Colonic mucosa (tissue), 4 donors: ENCODE measurements around the gene KRT8. TPM values are rescaled to one million over a fixed set of nuclear protein-coding genes. Genes with fewer than 3 reads are reported as not detected.
A peak's percentile ranks its signal among the peaks of the same experiment; 100 is the strongest.

ENCODE experiments used
- DNase-seq: peaks from one replicate; pipeline ENCODE4 v3.0.0-alpha.2; 2020
- H3K27ac ChIP-seq: fragments of 200-600 bp; one replicate; pipeline ENCODE4 v1.8.0; 2021
- H3K27me3 ChIP-seq: fragments of 200-600 bp; one replicate; pipeline ENCODE4 v1.8.0; 2021
- H3K36me3 ChIP-seq: fragments of 200-600 bp; one replicate; pipeline ENCODE4 v1.8.0; 2021
- H3K4me1 ChIP-seq: fragments of 200-600 bp; one replicate; pipeline ENCODE4 v1.8.0; 2021; ENCODE audit warnings: mild to moderate bottlenecking
- H3K4me3 ChIP-seq: fragments of 200-600 bp; one replicate; pipeline ENCODE4 v1.8.0; 2021
- H3K9ac ChIP-seq, 2 donors: one replicate each; pipeline ENCODE4 v1.7.0; 2013; ENCODE audit warnings: control low read depth in 2 of 2, low read depth in 2 of 2, low read length in 2 of 2
- H3K9me3 ChIP-seq: fragments of 200-600 bp; one replicate; pipeline ENCODE4 v1.8.0; 2021
- intact Hi-C: fragments of 100-400 bp; cut with DNase I; formaldehyde crosslinking; loops from one replicate; pipeline ENCODE4 v1.14.1; 2022
- total RNA-seq, 2 donors: library from RNA; stranded (reverse); fragmentation: NEBNext Ultra II Directional in 1 of 2; extraction: Animal tissue kit (Norgen Biotek cat#: 25700) in 1 of 2; gene quantifications; one replicate each; pipeline ENCODE4 v1.2.1, GENCODE V29; 2021
- TF ChIP-seq, protein P1 (sequence below): fragments of 200-600 bp; IDR thresholded peaks from one replicate; pipeline ENCODE4 v1.8.0; 2022; ENCODE audit warnings: antibody characterized with exemption, mild to moderate bottlenecking
- donor health status: healthy.
- donor health status: DM: no; HTN: no; CAD: no.
- donor health status: DM: no; HTN: no; CAD: no.

Gene KRT8
- total RNA-seq, 2 donors from 2014 or later = 4,207 to 4,597 TPM

DNA sequence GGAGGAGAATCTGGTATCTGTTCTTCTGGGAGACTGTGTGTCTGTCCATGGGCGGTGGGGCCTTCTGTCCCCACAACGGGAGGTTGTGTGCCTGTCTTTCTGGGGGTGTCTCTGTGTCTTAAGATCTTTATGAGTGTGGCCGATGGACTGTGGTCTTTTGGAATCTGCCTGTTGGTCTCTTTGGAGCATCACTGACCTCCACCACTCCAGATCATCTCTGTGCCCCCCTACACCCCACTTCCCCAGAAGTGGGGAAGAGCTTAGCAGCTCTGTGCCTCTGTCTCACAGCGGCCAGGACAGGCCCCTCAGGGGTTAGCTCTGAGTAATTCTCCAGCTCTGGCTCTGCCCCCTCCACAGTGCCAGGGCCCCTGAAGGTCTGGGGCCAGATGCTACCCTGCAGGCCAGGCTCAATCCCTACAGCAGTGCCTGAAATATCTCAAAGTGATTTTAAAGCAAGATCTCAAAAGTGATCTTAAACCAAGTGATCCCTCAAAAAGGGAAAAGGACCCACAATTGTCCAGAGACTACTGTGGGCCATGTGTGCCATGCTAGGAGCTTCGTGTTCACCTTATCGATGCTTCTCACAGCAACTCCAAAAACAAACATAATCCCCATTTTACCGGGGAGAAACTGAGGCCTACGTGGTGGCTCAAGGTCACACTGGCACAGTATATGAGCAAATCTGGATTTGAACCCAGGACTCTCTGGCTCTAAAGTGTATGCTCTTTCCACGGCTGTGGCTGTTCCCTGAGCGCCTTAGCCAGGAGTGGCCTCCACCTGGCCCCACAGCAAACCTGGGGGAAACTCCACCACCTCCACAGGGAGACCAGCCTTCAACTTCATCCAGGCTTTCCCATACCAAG, 30.1 kb downstream of the KRT8 start:
- H3K9me3 ChIP-seq = no peaks in the 10 kb centered on the region
- no peak for DNase-seq
- H3K27ac ChIP-seq = peak overlapping the region; percentile 96
- TF ChIP-seq, protein P1, sequence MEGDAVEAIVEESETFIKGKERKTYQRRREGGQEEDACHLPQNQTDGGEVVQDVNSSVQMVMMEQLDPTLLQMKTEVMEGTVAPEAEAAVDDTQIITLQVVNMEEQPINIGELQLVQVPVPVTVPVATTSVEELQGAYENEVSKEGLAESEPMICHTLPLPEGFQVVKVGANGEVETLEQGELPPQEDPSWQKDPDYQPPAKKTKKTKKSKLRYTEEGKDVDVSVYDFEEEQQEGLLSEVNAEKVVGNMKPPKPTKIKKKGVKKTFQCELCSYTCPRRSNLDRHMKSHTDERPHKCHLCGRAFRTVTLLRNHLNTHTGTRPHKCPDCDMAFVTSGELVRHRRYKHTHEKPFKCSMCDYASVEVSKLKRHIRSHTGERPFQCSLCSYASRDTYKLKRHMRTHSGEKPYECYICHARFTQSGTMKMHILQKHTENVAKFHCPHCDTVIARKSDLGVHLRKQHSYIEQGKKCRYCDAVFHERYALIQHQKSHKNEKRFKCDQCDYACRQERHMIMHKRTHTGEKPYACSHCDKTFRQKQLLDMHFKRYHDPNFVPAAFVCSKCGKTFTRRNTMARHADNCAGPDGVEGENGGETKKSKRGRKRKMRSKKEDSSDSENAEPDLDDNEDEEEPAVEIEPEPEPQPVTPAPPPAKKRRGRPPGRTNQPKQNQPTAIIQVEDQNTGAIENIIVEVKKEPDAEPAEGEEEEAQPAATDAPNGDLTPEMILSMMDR = no peak
- H3K36me3 ChIP-seq = no peaks in the 10 kb centered on the region
- H3K9ac ChIP-seq = peak overlapping the region; percentile 70 to 81
- no peaks in the 10 kb centered on the region for H3K27me3 ChIP-seq
- H3K4me1 ChIP-seq = peaks cover 38% of the 10 kb centered on the region
- H3K4me3 ChIP-seq = no peak overlapping the region
- intact Hi-C loops = loop anchor here (5.0 kb wide), 2 partner anchors 503 to 718 kb away; no protein-coding TSS in a partner anchor

DNA sequence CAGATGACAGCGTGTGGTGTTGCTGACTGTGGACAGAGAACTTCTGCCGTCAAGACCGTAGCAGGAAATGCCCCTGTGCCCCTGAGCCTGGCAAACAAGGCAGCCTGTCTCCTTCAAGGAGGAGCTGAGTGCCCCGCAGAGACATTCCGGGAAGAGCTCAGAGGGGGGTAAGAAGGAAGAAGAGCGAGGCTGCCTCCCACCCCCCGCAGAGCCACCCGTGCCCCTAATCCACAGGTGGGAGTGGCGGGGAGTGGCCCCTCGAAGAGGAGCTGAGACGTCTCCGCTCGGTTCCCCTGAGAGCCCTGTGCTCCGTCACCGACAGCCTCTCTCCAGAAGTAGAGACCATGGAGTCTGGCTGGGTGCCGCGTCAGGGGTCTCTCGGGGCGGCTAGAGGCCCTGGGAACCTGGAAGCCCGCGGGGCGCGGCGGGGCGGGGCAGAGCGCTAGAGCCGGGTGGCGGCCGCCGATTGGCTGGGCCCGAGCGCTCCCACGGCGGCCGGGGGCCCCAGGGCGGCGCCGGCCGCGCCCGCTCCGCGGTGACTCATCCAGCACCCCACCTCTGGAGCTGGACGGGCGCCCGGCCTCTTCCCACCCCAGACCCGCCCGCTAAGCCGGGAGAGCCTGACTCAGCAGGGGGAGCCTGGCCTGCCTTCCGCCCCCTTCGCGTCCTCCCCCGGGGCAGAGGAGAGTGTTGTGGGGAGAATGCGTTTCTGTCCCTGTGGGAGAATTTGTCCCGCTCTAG, 30.9 kb downstream of the KRT8 start:
- H3K27ac ChIP-seq = peak overlapping the region; percentile 96
- peak overlapping the region; percentile 75 to 81 for H3K9ac ChIP-seq
- peak overlapping the region; percentile 40 for H3K4me3 ChIP-seq
- TF ChIP-seq, protein P1 = no peak
- H3K9me3 ChIP-seq = no peaks in the 10 kb centered on the region
- peaks cover 34% of the 10 kb centered on the region for H3K4me1 ChIP-seq
- intact Hi-C loops = no loop called here
- no peaks in the 10 kb centered on the region for H3K36me3 ChIP-seq
- no peaks in the 10 kb centered on the region for H3K27me3 ChIP-seq
- DNase-seq = peak; percentile 92

DNA sequence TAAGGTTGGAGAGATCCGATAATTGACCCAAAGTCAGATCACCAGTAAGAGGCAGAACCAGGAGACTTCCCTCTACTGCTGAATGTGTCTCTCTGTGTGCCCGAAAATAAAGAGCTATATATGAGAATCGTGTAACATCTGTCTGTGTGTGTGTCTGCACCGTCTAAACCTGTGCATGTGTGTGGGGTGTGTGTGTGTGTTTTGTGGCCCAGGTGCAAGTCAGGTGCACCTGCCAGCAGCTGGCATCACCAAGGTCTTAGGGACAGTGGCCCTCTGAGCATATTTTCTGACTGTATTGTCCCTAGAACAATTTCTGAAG, 31.4 kb downstream of the KRT8 start:
- Histone ChIP-seq H3K9me3 (no peaks in the 10 kb centered on the region), H3K27me3 (no peaks in the 10 kb centered on the region), H3K4me1 (peaks cover 29% of the 10 kb centered on the region), H3K36me3 (no peaks in the 10 kb centered on the region), H3K4me3 (peak overlapping the region; percentile 40), H3K9ac (peak overlapping the region; percentile 75 to 76), H3K27ac (peak overlapping the region; percentile 96)
- intact Hi-C loops = no loop called here
- no peak for DNase-seq
- TF ChIP-seq, protein P1 = no peak

DNA sequence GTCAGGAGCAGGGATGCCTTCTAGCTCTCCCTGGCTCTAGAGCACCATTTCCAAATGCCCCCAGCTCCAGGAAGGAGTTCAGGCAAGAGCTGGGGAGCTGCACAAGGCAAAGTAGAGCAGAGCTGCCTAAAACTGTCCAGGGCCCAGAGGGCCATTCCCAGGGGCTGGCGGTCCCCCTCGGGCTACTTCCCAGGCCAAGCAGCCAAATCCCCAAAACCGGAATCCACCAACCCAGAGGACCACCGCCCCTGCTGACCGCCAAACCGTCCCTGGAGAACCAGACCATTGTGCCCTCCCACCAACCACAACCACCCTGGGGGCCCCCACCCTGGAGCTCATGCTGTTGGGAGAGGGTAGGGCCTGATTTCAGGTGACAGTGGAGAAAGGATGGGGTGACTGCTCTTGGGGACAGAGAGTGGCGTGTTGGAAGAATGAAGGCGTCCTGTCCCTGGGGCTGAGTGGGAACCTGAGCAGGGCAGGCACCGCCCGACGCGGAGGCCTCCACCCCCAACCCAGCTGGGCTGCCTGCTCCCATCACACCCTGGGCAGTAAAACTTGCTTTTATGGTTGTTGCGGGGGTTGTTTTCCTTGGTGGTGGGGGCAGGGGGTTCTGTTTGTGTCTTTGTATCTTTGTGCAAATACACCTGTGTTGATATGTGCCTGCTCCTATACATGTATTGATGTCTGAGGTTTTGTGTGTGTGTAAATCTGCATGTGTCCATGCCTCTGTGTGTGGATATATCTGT, 32.1 kb downstream of the KRT8 start:
- H3K9me3 ChIP-seq = no peaks in the 10 kb centered on the region
- H3K27me3 ChIP-seq = no peaks in the 10 kb centered on the region
- TF ChIP-seq, protein P1 = no peak
- no peak overlapping the region for H3K4me3 ChIP-seq
- H3K27ac ChIP-seq = peak overlapping the region; percentile 96
- intact Hi-C loops = no loop called here
- DNase-seq = peak; percentile 84
- no peaks in the 10 kb centered on the region for H3K36me3 ChIP-seq
- H3K9ac ChIP-seq = peak overlapping the region; percentile 75 to 76
- H3K4me1 ChIP-seq = peaks cover 29% of the 10 kb centered on the region
